GM18508 (cell line): ENCODE measurements around the gene LILRB4.
"Not testable (repeated sequence)": the region's sequence is repeated elsewhere in the genome, so short reads cannot be mapped to it uniquely, and the experiment has no call there.

Experiments
- ATAC-seq: cut with Tn5 transposase; IDR thresholded peaks from one replicate; pipeline ENCODE4 v1.9.1; 2021; ENCODE audit warnings: moderate number of reproducible peaks; ENCODE audit not compliant: insufficient read depth, unreplicated experiment

Gene LILRB4

GRCh38 chr19:54662730-54663129 lies at the start of gene LILRB4:
Gene LILRB4, plus strand, starts transcription at chr19:54662985. Its CDS starts 49 bp downstream, at chr19:54663034.
- ATAC-seq: no peak

GRCh38 chr19:54614726-54615125 lies 48.1 kb upstream of the LILRB4 start:
- ATAC-seq: no peak

- ATAC-seq: no peak
Observed at GRCh38 chr19:54616057-54616456, 46.7 kb upstream of the LILRB4 start.

GRCh38 chr19:54616821-54617560 lies 45.8 kb upstream of the LILRB4 start:
- peak; percentile 76 for ATAC-seq

- no peak for ATAC-seq
Observed at GRCh38 chr19:54620464-54620863, 42.3 kb upstream of the LILRB4 start.

- no peak for ATAC-seq
Observed at GRCh38 chr19:54622431-54622830, 40.4 kb upstream of the LILRB4 start.

- not testable (repeated sequence) for ATAC-seq
Observed at GRCh38 chr19:54624234-54624633, 38.6 kb upstream of the LILRB4 start.

- ATAC-seq: not testable (repeated sequence)
Observed at GRCh38 chr19:54624934-54625730, 37.7 kb upstream of the LILRB4 start.

- ATAC-seq: no peak
Observed at GRCh38 chr19:54626757-54627156, 36.0 kb upstream of the LILRB4 start.

GRCh38 chr19:54627912-54628311 lies 34.9 kb upstream of the LILRB4 start:
- not testable (repeated sequence) for ATAC-seq

- not testable (repeated sequence) for ATAC-seq
Observed at GRCh38 chr19:54630262-54630661, 32.5 kb upstream of the LILRB4 start, which contains the start of gene LILRB1. Gene LILRB1, plus strand, starts transcription at chr19:54630484. Its CDS starts 590 bp downstream, at chr19:54631074.

- no peak for ATAC-seq
Observed at GRCh38 chr19:54630782-54631181, 32.0 kb upstream of the LILRB4 start.

- not testable (repeated sequence) for ATAC-seq
Observed at GRCh38 chr19:54631489-54632337, 31.1 kb upstream of the LILRB4 start.

- ATAC-seq: not testable (repeated sequence)
Observed at GRCh38 chr19:54632517-54632916, 30.3 kb upstream of the LILRB4 start.

- ATAC-seq: no peak
Observed at GRCh38 chr19:54633401-54633800, 29.4 kb upstream of the LILRB4 start.

- ATAC-seq: not testable (repeated sequence)
Observed at GRCh38 chr19:54636081-54636480, 26.7 kb upstream of the LILRB4 start.

GRCh38 chr19:54638683-54639082 lies 24.1 kb upstream of the LILRB4 start:
- no peak for ATAC-seq

GRCh38 chr19:54642953-54643352 lies 19.8 kb upstream of the LILRB4 start:
- not testable (repeated sequence) for ATAC-seq

GRCh38 chr19:54643583-54643982 lies 19.2 kb upstream of the LILRB4 start:
- ATAC-seq: not testable (repeated sequence)

GRCh38 chr19:54644056-54644455 lies 18.7 kb upstream of the LILRB4 start:
- no peak for ATAC-seq
